Measurements from ENCODE around the gene SH3BGR.

- no peak for TF ChIP-seq CTCF (IDR thresholded peaks at IDR 0.05; ENCODE audit: low read depth, low read length, poor library complexity, severe bottlenecking)
- TF ChIP-seq EZH2phosphoT487 (IDR thresholded peaks at IDR 0.05; ENCODE audit: borderline replicate concordance, low read length) = no peak
Observed at GRCh38 chr21:39502631-39503030, 50.9 kb downstream of the SH3BGR start.
